ENCODE measurements around the gene YPEL2.

Gene YPEL2

DNA sequence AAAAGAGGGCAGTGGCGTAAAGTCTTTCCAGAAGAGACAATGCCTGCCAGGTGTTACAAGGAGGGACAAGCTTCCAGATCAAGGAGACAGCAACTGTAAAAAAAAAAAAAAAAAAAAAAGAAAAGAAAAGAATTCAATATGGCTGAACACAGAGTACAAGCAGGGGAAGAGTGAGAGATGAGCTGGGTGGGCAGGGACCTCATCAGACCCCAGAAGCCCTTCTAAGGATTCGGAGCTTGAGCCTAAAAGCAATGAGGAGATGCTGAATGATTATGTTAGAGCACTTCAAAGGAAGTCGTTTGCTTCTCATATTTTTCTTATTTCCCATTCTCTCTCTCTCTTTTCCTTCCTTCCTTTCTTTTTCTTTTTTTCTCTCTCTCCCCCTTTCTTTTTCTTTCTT is 103.0 kb downstream of the YPEL2 start:
- DNase-seq (ENCODE audit: low read depth), result no peak
- TF ChIP-seq, protein P1, sequence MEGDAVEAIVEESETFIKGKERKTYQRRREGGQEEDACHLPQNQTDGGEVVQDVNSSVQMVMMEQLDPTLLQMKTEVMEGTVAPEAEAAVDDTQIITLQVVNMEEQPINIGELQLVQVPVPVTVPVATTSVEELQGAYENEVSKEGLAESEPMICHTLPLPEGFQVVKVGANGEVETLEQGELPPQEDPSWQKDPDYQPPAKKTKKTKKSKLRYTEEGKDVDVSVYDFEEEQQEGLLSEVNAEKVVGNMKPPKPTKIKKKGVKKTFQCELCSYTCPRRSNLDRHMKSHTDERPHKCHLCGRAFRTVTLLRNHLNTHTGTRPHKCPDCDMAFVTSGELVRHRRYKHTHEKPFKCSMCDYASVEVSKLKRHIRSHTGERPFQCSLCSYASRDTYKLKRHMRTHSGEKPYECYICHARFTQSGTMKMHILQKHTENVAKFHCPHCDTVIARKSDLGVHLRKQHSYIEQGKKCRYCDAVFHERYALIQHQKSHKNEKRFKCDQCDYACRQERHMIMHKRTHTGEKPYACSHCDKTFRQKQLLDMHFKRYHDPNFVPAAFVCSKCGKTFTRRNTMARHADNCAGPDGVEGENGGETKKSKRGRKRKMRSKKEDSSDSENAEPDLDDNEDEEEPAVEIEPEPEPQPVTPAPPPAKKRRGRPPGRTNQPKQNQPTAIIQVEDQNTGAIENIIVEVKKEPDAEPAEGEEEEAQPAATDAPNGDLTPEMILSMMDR (IDR thresholded peaks at IDR 0.05; ENCODE audit: control insufficient read depth, insufficient read depth, low read depth, low read length, missing control alignments), result no peak
- H3K4me3 ChIP-seq (ENCODE audit: control insufficient read depth, low read depth, low read length), result no peak overlapping the region

DNA sequence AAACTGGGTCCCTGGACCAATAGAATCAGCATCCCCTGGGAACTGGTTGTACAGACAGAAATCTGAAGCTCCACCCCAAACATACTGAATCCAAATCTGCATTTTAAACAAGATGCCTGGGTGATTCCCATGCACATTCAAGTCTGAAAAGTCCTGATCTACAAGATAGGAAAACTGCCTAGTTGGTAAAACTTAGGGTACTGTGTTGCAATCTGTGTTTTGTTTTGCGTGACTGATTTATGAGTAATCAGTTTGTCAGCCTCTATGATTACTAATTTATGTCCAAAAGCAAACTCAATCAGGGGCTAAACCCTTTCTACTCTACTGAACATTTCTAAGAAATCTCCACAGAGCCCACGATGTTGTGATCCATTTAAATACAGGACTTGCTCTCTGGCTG is 103.8 kb downstream of the YPEL2 start:
- TF ChIP-seq, protein P1 (IDR thresholded peaks at IDR 0.05; ENCODE audit: control insufficient read depth, insufficient read depth, low read depth, low read length, missing control alignments), result no peak
- no peak overlapping the region for H3K4me3 ChIP-seq (ENCODE audit: control insufficient read depth, low read depth, low read length)
- no peak for DNase-seq (ENCODE audit: low read depth)

DNA sequence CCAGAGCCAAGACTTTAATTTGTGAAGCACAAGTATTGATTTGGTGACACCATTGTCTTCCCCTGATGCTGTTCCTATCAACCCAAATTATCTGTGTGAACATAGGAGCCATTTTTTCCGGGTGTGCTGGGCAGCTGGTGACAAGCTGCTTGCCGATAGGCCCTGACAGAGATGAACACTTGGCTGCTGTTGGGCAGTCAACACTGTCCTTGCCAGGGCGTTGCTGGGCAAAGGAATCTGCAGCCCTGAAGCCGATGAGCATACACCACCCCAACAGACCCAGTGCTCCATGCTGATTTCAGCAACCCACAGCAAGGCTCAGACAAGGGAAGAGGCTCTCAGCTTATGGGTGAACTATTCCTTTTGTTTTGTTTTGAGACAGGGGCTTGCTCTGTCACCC is 105.4 kb downstream of the YPEL2 start:
- TF ChIP-seq, protein P1 (IDR thresholded peaks at IDR 0.05; ENCODE audit: control insufficient read depth, insufficient read depth, low read depth, low read length, missing control alignments), result no peak
- no peak overlapping the region for H3K4me3 ChIP-seq (ENCODE audit: control insufficient read depth, low read depth, low read length)
- DNase-seq (ENCODE audit: low read depth), result no peak

DNA sequence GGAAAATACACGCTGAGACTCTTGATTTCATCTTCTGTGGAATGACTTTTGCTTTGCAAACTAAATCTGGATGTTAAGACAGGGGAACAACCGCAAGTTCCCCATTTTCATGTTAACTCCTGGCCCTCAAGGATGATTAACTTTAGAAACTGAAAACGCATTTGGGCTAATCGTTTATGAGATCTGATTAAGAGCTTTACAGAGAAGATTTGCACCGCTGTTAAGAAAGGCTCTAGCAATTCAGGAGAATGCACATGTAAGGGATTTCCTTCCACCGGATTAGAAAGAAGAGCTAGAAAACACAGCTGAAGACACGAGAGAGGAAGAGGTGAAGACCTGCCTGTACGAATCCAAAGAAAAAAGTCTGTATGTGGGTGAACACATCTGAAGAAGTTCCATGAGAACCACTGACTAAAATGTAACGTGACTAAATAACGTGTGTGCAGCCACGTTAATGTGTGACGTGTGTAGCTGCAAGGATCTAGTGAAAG is 106.4 kb downstream of the YPEL2 start:
- DNase-seq (ENCODE audit: low read depth), result no peak
- H3K4me3 ChIP-seq (ENCODE audit: control insufficient read depth, low read depth, low read length), result no peak overlapping the region
- TF ChIP-seq, protein P1 (IDR thresholded peaks at IDR 0.05; ENCODE audit: control insufficient read depth, insufficient read depth, low read depth, low read length, missing control alignments), result no peak

DNA sequence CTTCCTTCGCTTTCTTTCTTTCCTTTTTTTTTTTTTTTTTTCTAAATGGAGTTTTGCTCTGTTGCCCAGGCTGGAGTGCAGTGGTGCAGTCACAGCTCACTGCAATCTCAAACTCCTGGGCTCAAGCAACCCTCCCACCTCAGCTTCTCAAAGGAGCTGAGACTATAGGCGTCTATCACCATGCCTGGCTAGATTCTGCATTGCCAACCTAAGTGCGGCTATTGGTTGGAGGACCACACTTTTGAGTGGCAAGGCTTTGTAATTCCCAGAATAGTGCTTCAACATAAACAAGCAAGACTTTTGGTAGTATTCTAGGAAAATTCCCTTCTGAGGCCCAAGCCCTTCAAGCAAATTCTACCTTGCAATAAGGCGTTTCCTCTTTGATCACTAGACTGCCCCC is 107.8 kb downstream of the YPEL2 start:
- TF ChIP-seq, protein P1 (IDR thresholded peaks at IDR 0.05; ENCODE audit: control insufficient read depth, insufficient read depth, low read depth, low read length, missing control alignments), result no peak
- no peak overlapping the region for H3K4me3 ChIP-seq (ENCODE audit: control insufficient read depth, low read depth, low read length)
- no peak for DNase-seq (ENCODE audit: low read depth)

DNA sequence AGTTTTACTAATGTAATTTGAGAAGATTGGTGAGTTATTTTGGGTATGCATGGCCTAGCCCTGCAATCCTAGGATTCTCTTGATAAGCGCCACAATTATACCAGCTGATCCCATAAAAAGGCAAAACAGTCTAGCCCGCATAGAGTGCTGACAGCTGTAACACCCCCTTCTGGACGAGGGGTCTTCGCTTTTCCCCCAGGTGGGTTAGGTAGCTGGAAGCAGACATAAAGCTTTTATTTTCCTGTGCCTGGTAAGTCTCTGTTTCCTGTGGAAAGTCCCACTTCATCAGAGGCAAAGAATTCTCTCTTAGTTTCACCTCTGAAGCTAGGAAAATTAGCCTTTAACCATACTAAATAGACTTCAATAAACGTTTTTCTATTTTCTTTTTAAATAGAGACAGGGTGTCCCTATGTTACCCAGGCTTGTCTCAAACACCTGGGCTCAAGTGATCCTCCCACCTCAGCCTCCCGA is 108.3 kb downstream of the YPEL2 start:
- DNase-seq (ENCODE audit: low read depth), result no peak
- no peak overlapping the region for H3K4me3 ChIP-seq (ENCODE audit: control insufficient read depth, low read depth, low read length)
- TF ChIP-seq, protein P1 (IDR thresholded peaks at IDR 0.05; ENCODE audit: control insufficient read depth, insufficient read depth, low read depth, low read length, missing control alignments), result no peak
